Measurements from ENCODE around the gene UBE2K.

DNA sequence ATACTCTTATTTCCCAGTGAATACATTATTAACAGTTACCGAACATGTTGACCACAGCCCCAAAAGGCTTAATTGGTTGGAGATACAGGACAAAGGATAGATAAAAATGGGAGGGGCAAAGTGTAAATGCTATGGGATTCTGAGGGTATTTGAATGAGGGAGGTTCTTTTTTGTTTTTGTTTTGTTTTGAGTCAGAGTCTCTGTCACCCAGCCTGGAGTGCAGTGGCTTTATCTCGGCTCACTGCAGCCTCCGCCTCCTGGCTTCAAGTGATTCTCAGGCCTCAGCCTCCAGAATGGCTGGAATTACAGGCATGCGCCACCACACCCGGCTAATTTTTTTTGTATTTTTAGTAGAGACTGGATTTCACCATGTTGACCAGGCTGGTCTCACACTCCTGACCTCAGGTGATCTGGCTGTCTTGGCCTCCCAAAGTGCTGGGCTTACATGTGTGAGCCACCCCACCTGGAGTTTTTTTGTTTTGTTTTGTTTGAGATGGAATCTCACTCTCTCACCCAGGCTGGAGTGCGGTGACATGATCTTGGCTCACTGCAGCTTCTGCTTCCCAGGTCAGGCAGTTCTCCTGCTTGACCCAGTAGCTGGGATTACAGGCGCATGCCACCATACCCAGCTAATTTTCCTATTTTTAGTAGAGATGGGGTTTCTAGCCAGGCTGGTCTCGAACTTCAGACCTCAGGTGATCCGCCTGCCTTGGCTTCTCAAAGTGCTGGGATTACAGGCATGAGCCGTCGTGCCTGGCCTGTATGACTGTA lies 9.0 kb downstream of the UBE2K start:
- TF ChIP-seq POLR2AphosphoS5 (IDR thresholded peaks at IDR 0.05) (no peak), POLR2A (IDR thresholded peaks at IDR 0.05) (no peak)
- TF ChIP-seq, protein P1, sequence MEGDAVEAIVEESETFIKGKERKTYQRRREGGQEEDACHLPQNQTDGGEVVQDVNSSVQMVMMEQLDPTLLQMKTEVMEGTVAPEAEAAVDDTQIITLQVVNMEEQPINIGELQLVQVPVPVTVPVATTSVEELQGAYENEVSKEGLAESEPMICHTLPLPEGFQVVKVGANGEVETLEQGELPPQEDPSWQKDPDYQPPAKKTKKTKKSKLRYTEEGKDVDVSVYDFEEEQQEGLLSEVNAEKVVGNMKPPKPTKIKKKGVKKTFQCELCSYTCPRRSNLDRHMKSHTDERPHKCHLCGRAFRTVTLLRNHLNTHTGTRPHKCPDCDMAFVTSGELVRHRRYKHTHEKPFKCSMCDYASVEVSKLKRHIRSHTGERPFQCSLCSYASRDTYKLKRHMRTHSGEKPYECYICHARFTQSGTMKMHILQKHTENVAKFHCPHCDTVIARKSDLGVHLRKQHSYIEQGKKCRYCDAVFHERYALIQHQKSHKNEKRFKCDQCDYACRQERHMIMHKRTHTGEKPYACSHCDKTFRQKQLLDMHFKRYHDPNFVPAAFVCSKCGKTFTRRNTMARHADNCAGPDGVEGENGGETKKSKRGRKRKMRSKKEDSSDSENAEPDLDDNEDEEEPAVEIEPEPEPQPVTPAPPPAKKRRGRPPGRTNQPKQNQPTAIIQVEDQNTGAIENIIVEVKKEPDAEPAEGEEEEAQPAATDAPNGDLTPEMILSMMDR (IDR thresholded peaks at IDR 0.05) = no peak
